Spinal cord (tissue), 10 donors: Measurements from ENCODE around the gene RNF144A. TPM values are rescaled to one million over a fixed set of nuclear protein-coding genes. Genes with fewer than 3 reads are reported as not detected.

Experiments
- DNase-seq, 6 donors: peaks; one replicate each; pipeline versions ENCODE4 v3.0.0 to v3.0.0-alpha.2; 2013 to 2015; ENCODE audit warnings: low spot score in 6 of 6, low read depth in 4 of 6
- H3K27ac ChIP-seq: one replicate; pipeline ENCODE4 v1.5.1; 2013; ENCODE audit warnings: low read depth, low read length, control low read depth
- H3K27me3 ChIP-seq: one replicate; pipeline ENCODE4 v1.6.1; 2013; ENCODE audit warnings: low read length; ENCODE audit not compliant: control insufficient read depth, insufficient read depth
- H3K36me3 ChIP-seq: one replicate; pipeline ENCODE4 v1.6.1; 2013; ENCODE audit warnings: low read length; ENCODE audit not compliant: control insufficient read depth, insufficient read depth
- H3K4me1 ChIP-seq: one replicate; pipeline ENCODE4 v1.6.1; 2013; ENCODE audit warnings: low read length; ENCODE audit not compliant: control insufficient read depth, insufficient read depth
- H3K4me3 ChIP-seq: one replicate; pipeline ENCODE4 v1.5.1; 2013; ENCODE audit warnings: low read depth, low read length, control low read depth
- H3K9me3 ChIP-seq: one replicate; pipeline ENCODE4 v1.6.1; 2013; ENCODE audit warnings: low read length; ENCODE audit not compliant: control insufficient read depth, insufficient read depth
- WGBS: methylation state at CpG from one replicate; pipeline ENCODE4 v1.1.5; 2013; ENCODE audit warnings: missing lambda C conversion rate; ENCODE audit not compliant: insufficient coverage; 5-methylcytosine and 5-hydroxymethylcytosine counted together
- polyA plus RNA-seq, 2 donors: library from polyadenylated mRNA; unstranded; fragments of 120-200 nt; gene quantifications; one replicate each; pipeline ENCODE4 v1.2.1, GENCODE V29; 2013; ENCODE audit not compliant: insufficient read length in 2 of 2
- total RNA-seq, 2 donors: library from RNA; depleted of rRNA in 1 of 2; stranded (reverse); fragments of 120-200 nt in 1 of 2; fragments of >200 nt in 1 of 2; gene quantifications; one replicate each; pipeline versions ENCODE4 v1.2.3 to v1.2.4, GENCODE V29; 2013 to 2014
- donor health status: healthy.

RNF144A gene
- total and polyA plus RNA-seq, 4 donors = 38.2 to 94.0 (median 76.7) TPM

DNA sequence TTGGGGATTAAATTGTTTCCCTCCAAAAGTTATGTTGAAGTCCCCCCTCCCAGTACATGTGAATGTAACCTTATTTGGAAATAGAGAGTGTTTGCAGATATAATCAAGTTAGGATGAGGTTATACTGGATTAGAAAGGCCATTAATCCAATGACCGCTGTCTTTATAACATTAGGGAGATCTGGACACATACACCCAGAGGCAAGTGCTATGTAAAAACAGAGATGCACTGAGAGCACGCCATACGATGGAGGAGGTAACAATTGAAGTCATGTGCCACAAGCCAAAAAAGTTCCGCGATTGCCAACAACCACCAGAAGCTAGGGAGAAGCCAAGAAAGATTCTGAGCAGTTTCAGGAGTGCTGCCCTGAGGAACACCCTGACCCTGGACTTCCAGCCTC lies 153.3 kb downstream of the RNF144A start:
- Histone ChIP-seq H3K4me3 (no peak overlapping the region), H3K27me3 (no peaks in the 10 kb centered on the region), H3K36me3 (no peaks in the 10 kb centered on the region), H3K9me3 (no peaks in the 10 kb centered on the region), H3K27ac (no peak overlapping the region), H3K4me1 (no peaks in the 10 kb centered on the region)
- 67% methylated on average over 4 of the region's 5 CpGs for WGBS
- DNase-seq = no peak

DNA sequence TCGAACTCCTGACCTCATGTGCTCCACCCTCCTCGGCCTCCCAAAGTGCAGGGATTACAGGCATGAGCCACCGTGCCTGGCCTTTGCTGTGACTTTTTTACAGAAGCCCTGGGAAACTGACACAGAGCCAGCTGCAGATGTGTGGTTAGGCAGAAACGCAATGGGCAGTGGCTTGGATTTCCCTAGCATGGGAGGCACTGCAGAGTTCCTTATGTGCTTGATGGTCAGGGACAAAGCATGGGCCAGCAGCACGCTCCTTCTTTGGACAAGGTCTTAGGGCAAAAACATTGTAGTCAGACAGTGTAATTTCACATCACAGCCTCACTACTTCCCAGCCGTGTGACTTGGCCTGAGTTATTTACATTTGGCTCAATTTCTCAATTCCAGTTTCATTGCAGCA lies 153.9 kb downstream of the RNF144A start:
- no peak overlapping the region for H3K4me3 ChIP-seq
- 93% methylated on average over 5 of the region's 6 CpGs for WGBS
- H3K4me1 ChIP-seq = no peaks in the 10 kb centered on the region
- H3K27ac ChIP-seq = no peak overlapping the region
- H3K36me3 ChIP-seq = no peaks in the 10 kb centered on the region
- H3K9me3 ChIP-seq = no peaks in the 10 kb centered on the region
- DNase-seq = no peak
- no peaks in the 10 kb centered on the region for H3K27me3 ChIP-seq

DNA sequence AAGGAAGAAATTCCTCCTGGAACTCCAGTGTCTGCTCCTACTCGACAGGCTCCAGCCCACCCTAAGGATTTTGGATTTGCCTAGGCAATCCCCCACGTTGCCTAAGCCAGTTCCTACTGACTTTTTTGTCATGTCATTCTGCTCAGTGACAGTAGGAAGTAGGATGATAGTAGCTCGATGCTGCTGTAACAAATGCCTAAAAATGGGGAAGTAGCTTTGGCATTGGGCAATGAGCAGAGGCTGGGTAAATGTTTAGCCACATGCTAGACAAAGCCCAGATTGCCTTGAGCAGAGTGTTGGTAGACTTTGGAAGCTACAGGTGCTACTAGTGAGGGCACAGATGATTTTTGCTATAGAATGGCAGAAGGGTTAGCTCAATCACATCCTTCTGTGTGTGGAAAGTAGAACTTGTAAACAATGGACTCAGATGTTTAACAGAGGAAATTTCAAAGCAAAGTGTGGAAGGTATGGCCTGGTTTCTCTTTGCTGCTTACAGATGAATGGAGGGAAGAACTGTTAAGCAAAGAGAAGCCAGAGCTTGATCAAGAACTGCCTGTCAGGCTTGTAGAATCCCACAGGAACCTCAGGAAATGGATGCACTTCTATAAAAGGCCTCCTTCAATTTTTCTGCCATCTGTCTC lies 154.8 kb downstream of the RNF144A start:
- Histone ChIP-seq H3K27me3 (no peaks in the 10 kb centered on the region), H3K27ac (no peak overlapping the region), H3K4me1 (no peaks in the 10 kb centered on the region), H3K9me3 (no peaks in the 10 kb centered on the region), H3K36me3 (no peaks in the 10 kb centered on the region), H3K4me3 (no peak overlapping the region)
- no peak for DNase-seq
- 100% methylated on average over 2 of the region's 3 CpGs for WGBS

DNA sequence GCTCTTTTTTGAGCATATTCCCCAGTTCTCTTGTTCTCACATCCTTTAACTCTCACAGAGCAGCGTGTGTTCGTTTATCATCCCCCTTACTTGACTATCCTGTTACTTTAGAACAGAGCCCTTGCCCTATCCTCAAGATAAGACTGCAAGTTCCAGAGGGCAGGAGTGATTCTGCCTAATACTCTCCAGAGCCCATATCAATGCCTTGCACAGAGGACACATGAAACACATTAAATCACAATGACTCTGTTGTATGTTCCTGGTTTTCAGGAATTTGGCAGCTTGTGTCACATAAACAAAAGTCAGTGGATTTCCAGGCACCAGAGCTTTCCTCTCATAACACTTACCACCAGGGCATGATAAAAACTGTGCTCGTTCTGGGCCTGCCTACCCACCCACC lies 156.7 kb downstream of the RNF144A start:
- Histone ChIP-seq H3K9me3 (no peaks in the 10 kb centered on the region), H3K4me3 (no peak overlapping the region), H3K36me3 (no peaks in the 10 kb centered on the region), H3K4me1 (no peaks in the 10 kb centered on the region), H3K27me3 (no peaks in the 10 kb centered on the region), H3K27ac (no peak overlapping the region)
- 80% methylated on average over 3 of the region's 3 CpGs for WGBS
- no peak for DNase-seq

DNA sequence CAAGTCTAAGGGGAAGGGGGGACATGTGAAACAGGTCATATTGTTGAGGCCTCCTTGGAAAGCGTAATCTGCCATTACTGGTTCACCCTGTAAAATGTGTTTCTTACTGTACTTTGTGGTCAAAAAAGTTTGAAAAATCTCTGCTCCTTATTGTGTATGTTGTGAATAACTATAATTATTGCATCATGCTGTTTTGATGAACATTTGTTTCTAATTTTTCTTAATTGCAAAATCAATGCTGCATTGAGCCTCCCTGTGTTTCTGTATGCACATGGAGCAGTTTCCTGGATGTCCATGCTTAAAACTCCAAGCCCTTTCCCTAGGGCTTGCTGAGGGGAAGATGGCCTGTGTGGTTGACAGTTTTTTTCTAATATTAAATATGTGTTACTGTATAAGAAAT lies 158.6 kb downstream of the RNF144A start:
- Histone ChIP-seq H3K27ac (no peak overlapping the region), H3K27me3 (no peaks in the 10 kb centered on the region), H3K36me3 (no peaks in the 10 kb centered on the region), H3K9me3 (no peaks in the 10 kb centered on the region), H3K4me3 (no peak overlapping the region), H3K4me1 (no peaks in the 10 kb centered on the region)
- no peak for DNase-seq
- WGBS = 100% methylated on average over 1 of the region's 1 CpG

DNA sequence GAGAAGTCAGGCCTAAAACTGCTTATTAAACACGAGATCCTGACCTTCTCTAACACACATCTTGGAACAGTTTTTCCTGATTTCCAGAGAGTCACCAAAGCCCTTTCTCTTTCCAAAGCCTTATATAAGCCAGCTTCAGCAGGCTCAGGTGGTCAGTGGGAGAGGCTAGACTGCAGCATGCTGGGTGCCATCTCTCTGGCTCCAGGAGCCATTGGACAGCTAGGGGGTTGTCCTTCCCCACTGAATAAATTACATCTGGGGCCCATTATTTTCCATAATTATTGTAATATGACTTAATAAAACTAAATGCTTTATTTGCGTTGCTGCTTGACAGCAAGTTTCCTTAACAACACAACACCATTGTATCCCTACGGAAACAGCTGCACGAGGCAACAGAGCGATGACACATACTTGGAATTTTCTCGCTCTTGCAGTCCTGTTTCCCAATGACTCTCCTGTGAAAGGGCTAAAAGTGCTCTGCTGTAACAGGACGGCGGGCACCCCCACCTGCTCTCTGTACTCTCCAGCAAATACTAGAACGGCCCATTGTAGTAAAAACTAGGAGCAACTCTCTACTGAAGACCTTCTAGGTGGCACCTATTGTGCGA lies 160.6 kb downstream of the RNF144A start:
- DNase-seq = no peak

DNA sequence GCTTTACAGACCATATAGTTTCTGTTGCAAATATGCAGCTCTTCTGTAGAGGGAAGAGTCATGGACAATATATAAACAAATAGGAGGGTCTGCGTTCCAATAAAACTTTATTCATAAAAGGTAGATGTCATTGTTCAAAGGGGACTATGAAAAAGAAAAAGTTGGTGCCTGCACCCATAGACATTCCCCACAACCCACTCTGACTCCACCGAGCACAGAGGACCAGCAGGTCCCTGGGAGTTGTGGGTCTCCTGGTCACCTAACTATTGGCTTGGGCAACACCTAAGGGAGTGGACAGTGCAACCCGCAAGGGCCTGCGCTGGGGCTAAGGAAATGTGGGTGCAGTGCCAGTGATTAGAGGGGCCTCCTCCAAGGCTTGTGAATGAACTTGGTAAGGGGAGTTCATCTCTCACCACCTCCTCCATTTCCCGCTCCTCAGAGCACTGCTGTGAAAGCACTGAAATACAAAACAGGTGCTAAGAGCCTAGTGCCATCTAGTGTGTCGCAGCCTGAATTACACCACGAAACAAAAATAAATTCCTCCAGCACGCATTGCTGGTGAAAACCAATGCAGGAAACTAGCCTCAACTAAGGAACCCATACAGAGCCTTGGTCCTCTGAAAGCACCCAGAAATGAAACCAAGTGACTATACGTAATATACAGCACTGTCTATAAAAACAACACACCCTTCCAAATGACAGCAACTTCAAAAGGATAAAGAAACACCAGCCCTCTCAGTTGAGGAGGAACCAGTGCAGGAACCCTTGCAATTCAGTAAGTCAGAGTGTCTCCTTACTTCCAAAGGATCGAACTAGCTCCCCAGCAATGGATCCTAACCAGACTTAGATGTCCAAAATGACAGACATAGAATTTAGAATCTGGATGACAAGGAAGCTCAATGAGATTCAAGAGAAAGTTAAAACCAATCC lies 166.6 kb downstream of the RNF144A start:
- peaks cover 2% of the 10 kb centered on the region for H3K9me3 ChIP-seq
- H3K36me3 ChIP-seq = no peaks in the 10 kb centered on the region
- DNase-seq = peak in 1 of 6 donors; percentile 35
- no peaks in the 10 kb centered on the region for H3K4me1 ChIP-seq
- no peak overlapping the region for H3K27ac ChIP-seq
- no peak overlapping the region for H3K4me3 ChIP-seq
- 53% methylated on average over 5 of the region's 10 CpGs for WGBS
- no peaks in the 10 kb centered on the region for H3K27me3 ChIP-seq

More for the DNA sequence above, 160.6 kb downstream of the RNF144A start:
- no peaks in the 10 kb centered on the region for H3K9me3 ChIP-seq
- H3K4me3 ChIP-seq = no peak overlapping the region
- H3K27ac ChIP-seq = no peak overlapping the region
- no peaks in the 10 kb centered on the region for H3K27me3 ChIP-seq
- H3K36me3 ChIP-seq = no peaks in the 10 kb centered on the region
- H3K4me1 ChIP-seq = no peaks in the 10 kb centered on the region
- 87% methylated on average over 8 of the region's 10 CpGs for WGBS

DNA sequence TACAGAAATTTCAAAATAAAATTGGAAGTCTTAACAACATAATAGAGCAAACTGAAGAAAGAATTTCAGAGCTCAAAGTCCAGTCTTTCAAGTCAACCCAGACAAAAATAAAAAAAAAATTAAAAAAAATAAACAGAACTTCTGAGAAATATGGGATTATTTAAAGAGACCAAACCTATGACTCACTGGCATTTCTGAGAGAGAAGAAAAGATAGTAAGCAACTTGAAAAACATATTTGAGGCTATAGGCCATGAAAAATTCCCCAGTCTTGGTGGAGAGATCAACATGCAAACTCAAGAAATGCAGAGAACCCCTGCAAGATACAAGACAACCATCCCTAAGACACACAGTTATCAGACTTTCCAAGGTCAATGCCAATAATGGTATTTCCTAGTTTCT lies 167.4 kb downstream of the RNF144A start:
- no peak overlapping the region for H3K27ac ChIP-seq
- H3K27me3 ChIP-seq = no peaks in the 10 kb centered on the region
- H3K36me3 ChIP-seq = peaks cover 4% of the 10 kb centered on the region
- no peaks in the 10 kb centered on the region for H3K4me1 ChIP-seq
- peaks cover 2% of the 10 kb centered on the region for H3K9me3 ChIP-seq
- no peak overlapping the region for H3K4me3 ChIP-seq
- DNase-seq = no peak

DNA sequence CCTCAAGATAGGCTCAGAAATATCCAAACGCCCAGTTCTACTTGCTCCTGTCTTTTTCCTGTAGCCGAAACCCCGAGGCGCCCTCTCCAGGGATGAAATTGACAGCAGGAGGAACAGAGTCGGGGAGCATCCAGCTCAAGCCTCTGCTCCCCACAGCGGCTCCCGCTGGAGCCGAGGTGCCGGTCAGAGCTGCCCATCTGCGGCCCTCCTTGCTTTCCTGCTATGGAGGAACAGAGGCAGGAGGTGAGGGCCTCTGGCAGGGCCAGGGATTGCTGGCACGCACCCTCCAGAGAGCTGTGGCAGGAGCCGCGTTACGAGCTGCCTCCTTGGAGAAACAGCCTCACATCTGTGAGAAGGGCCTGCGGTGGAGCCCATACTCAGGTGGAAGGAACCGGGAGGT lies 172.1 kb downstream of the RNF144A start:
- DNase-seq = no peak
- peaks cover 10% of the 10 kb centered on the region for H3K36me3 ChIP-seq
- no peaks in the 10 kb centered on the region for H3K27me3 ChIP-seq
- no peaks in the 10 kb centered on the region for H3K9me3 ChIP-seq
- H3K4me3 ChIP-seq = no peak overlapping the region
- H3K27ac ChIP-seq = no peak overlapping the region
- H3K4me1 ChIP-seq = no peaks in the 10 kb centered on the region
- WGBS = 82% methylated on average over 14 of the region's 16 CpGs
